AG04449 (cell line): ENCODE measurements around the gene CCDC59.

Experiments
- CTCF ChIA-PET: fragments of 350-600 bp; formaldehyde crosslinking; extraction: SDS; loops from one replicate; lab custom pipeline; 2021; ENCODE audit warnings: antibody characterized with exemption; lab: Yijun Ruan, JAX
- POLR2A ChIA-PET: fragments of 400-600, 350-600 bp; formaldehyde crosslinking; extraction: SDS; loops from one replicate; lab custom pipeline; 2020; ENCODE audit warnings: antibody characterized with exemption, inconsistent platforms; lab: Yijun Ruan, JAX
- DNase-seq: peaks from one replicate; pipeline ENCODE4 v3.0.0-alpha.2; 2010; ENCODE audit warnings: low read depth, low spot score
- H3K4me3 ChIP-seq: 2 replicates; pipeline ENCODE4 v1.5.1; 2011; ENCODE audit warnings: low read depth, mild to moderate bottlenecking, control low read depth, low read length
- TF ChIP-seq, protein P1 (sequence below): IDR thresholded peaks from one replicate; pipeline ENCODE4 v1.5.1; 2011; ENCODE audit warnings: mild to moderate bottlenecking, moderate library complexity, low read length, control low read depth, inconsistent platforms; ENCODE audit not compliant: insufficient read depth; ENCODE audit errors: missing control alignments

Gene CCDC59, protein sequence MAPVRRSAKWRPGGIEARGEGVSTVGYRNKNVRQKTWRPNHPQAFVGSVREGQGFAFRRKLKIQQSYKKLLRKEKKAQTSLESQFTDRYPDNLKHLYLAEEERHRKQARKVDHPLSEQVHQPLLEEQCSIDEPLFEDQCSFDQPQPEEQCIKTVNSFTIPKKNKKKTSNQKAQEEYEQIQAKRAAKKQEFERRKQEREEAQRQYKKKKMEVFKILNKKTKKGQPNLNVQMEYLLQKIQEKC

DNA sequence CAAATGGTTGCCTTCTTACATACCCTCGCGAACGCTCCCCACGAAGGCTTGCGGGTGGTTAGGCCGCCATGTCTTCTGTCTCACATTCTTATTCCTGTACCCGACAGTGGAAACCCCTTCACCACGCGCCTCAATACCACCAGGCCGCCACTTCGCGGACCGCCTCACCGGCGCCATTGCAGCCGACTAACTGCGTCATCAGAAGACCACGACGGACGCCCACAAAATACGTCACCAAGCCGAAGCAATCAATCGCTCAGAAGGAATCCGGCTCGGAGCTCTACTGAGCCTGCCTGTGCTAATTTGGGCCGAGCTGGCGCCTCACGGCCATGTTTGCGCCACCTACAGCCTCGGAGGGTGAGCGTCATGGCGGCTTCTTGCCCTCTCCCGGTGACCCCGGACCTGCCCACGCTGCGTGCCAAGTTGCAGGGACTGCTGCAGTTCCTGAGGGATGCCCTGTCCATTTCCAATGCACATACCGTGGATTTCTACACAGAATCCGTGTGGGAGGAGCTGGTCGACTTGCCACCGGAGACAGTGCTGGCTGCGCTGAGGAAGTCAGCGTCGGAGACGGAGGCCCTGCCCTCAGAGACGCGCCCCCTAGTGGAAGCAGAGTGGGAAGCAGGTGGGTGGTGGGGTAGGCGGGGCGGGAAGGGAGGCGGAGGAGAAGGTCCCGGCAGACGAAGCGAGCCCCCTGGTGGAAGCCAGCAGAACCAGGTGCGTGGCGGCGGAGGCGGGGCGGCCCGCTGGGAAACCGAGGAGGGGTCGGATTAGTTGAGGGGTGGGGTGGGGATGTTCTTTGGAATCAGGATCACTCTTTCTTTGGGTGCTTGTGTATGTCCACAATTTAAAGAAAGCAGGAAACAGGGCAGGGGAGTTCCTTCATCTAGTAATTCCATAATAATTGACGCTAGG lies at the start of gene CCDC59, which contains the start of gene METTL25:
CCDC59 (minus strand) TSS at position 188 of the 915 bp plus-strand sequence; CDS start at position 177, 11 bp downstream.
METTL25 (plus strand) TSS at position 330 of the 915 bp plus-strand sequence; CDS start at position 367, 37 bp downstream.
- peak within 1 kb of the TSS; percentile 93 for H3K4me3 ChIP-seq
- TF ChIP-seq, protein P1, sequence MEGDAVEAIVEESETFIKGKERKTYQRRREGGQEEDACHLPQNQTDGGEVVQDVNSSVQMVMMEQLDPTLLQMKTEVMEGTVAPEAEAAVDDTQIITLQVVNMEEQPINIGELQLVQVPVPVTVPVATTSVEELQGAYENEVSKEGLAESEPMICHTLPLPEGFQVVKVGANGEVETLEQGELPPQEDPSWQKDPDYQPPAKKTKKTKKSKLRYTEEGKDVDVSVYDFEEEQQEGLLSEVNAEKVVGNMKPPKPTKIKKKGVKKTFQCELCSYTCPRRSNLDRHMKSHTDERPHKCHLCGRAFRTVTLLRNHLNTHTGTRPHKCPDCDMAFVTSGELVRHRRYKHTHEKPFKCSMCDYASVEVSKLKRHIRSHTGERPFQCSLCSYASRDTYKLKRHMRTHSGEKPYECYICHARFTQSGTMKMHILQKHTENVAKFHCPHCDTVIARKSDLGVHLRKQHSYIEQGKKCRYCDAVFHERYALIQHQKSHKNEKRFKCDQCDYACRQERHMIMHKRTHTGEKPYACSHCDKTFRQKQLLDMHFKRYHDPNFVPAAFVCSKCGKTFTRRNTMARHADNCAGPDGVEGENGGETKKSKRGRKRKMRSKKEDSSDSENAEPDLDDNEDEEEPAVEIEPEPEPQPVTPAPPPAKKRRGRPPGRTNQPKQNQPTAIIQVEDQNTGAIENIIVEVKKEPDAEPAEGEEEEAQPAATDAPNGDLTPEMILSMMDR: peak; percentile 95
- DNase-seq: peak; percentile 91
- CTCF ChIA-PET: interaction anchor here (0.6 to 2.9 kb wide), 22 partner anchors 9 to 1716 kb away, joined by 3 to 31 read pairs (median 4); no protein-coding TSS in a partner anchor
- POLR2A ChIA-PET: no interaction called here

DNA sequence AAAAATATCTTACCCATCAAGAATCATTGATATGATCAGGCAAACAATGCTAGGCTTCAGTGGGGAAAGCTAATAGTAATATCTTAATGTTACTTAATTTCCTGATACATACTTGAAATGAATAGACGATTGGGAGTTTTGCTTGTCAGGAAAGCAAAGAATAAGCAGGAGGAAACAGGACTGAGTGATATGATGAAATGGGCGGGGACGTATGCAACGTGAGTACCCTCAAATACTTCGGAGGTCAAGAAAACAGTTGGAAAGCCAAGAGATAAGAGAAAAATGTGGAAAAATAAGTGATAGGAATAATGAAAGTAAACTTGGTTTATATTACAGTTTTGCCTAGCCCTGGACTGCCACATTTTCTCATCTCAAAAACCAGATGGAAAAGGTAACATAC lies 49.3 kb upstream of the CCDC59 start:
- TF ChIP-seq, protein P1: no peak
- CTCF ChIA-PET: no interaction called here
- no peak overlapping the region for H3K4me3 ChIP-seq
- POLR2A ChIA-PET: no interaction called here
- DNase-seq: no peak

DNA sequence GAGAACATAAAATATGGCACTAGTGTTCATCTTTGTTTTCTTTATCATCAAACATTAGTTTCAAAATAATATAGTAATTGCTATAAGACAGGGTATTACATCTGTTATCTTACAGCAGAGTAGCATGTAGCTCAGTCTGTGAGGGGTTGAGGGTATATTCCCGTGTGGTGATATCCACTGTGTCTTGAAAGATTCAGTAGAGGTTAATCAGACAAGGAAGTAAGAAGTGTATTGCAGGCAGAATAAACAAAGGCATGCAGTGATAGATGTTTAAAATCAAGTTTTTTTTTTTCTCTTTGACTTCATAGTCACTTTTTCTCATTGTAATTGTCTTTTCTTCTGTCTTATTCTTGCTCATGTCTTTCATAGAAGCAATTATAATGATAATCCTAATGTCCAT lies 48.5 kb upstream of the CCDC59 start:
- H3K4me3 ChIP-seq: no peak overlapping the region
- ChIA-PET POLR2A (no interaction called here), CTCF (no interaction called here)
- TF ChIP-seq, protein P1: no peak
- no peak for DNase-seq

DNA sequence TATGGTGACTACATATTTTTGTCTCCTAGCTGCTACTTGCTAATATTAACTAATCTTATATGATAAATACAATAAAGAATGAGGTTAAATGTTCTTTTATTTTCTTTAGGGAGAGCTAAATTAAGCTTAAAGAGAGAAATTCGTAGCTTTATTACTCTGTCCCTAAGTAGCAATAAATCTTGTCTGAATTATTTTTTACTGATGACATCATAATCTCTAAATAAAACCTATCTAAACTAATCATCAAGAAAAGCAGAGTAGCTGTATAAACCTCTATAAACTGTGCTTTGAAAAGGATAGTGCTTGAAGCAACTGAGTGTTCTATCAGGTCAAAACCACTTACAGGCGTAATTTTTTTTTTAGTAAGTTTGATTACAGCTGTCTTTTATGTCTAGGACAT lies 42.6 kb upstream of the CCDC59 start:
- TF ChIP-seq, protein P1: no peak
- CTCF ChIA-PET: interaction anchor here (0.7 kb wide), 1 partner anchor 43 kb away, joined by 3 read pairs; the partner anchor contains the start of genes CCDC59 and METTL25

DNA sequence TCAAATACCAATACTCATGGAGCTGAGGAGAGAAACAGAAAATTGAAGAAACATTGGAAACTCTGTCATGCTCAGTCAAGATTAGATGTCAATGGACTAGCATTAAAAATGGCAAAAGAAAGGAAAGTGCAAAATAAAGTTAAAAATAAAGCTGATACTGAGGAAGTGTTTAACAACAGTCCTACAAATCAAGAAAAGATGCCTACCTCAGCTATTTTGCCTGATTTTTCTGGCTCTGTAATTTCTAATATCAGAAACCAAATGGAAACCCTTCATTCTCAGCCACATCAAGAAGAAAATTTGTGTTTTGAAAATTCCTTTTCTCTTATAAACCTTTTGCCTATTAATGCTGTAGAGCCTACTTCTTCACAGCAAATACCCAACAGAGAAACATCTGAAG lies 40.7 kb upstream of the CCDC59 start:
- CTCF ChIA-PET: no interaction called here
- no peak for DNase-seq
- TF ChIP-seq, protein P1: no peak
- no peak overlapping the region for H3K4me3 ChIP-seq
- POLR2A ChIA-PET: no interaction called here

More for the DNA sequence above, 42.6 kb upstream of the CCDC59 start:
- POLR2A ChIA-PET: no interaction called here
- DNase-seq: no peak
- no peak overlapping the region for H3K4me3 ChIP-seq
